GM12874 (cell line): ENCODE data around the gene ADORA2B.

Experiments used
- CTCF ChIP-seq: IDR thresholded peaks from 2 replicates; pipeline ENCODE4 v1.5.1; 2011; ENCODE audit warnings: low read depth, mild to moderate bottlenecking, control low read depth, low read length, moderate library complexity; ENCODE audit not compliant: insufficient read depth

ADORA2B gene

GRCh38 chr17:15928286-15928785 lies 16.6 kb upstream of the ADORA2B start:
- no peak for TF ChIP-seq CTCF

GRCh38 chr17:15929941-15930340 lies 15.0 kb upstream of the ADORA2B start:
- TF ChIP-seq CTCF = no peak

- TF ChIP-seq CTCF = no peak
Observed at GRCh38 chr17:15930426-15930825, 14.5 kb upstream of the ADORA2B start.

- no peak for TF ChIP-seq CTCF
Observed at GRCh38 chr17:15931394-15931793, 13.5 kb upstream of the ADORA2B start.

GRCh38 chr17:15934866-15935265 lies 10.1 kb upstream of the ADORA2B start:
- no peak for TF ChIP-seq CTCF

GRCh38 chr17:15935891-15936290 lies 9.0 kb upstream of the ADORA2B start:
- TF ChIP-seq CTCF = no peak

- TF ChIP-seq CTCF = no peak
Observed at GRCh38 chr17:15941781-15942180, 3.1 kb upstream of the ADORA2B start.
